Muscle layer of colon (tissue), 2 donors: ENCODE data around the gene ABCB7.
"Not testable (repeated sequence)": the region's sequence is repeated elsewhere in the genome, so short reads cannot be mapped to it uniquely, and the experiment has no call there.

Experiments
- H3K27ac ChIP-seq: one replicate; pipeline ENCODE4 v1.7.0; 2013; ENCODE audit warnings: low read depth, mild to moderate bottlenecking, low read length, moderate library complexity
- H3K27me3 ChIP-seq, 2 donors: one replicate each; pipeline ENCODE4 v1.7.0; 2013; ENCODE audit warnings: low read length in 2 of 2, mild to moderate bottlenecking in 2 of 2; ENCODE audit not compliant: insufficient read depth in 2 of 2, control insufficient read depth in 1 of 2
- H3K36me3 ChIP-seq: one replicate; pipeline ENCODE4 v1.7.0; 2013; ENCODE audit warnings: mild to moderate bottlenecking, low read length; ENCODE audit not compliant: insufficient read depth
- H3K4me1 ChIP-seq: one replicate; pipeline ENCODE4 v1.7.0; 2013; ENCODE audit warnings: mild to moderate bottlenecking, low read length; ENCODE audit not compliant: insufficient read depth
- H3K4me3 ChIP-seq, 2 donors: one replicate each; pipeline ENCODE4 v1.7.0; 2013; ENCODE audit warnings: low read length in 2 of 2, low read depth in 1 of 2, mild to moderate bottlenecking in 1 of 2, moderate library complexity in 1 of 2
- H3K9ac ChIP-seq: one replicate; pipeline ENCODE4 v1.7.0; 2013; ENCODE audit warnings: low read length
- H3K9me3 ChIP-seq: one replicate; pipeline ENCODE4 v1.7.0; 2013; ENCODE audit warnings: mild to moderate bottlenecking, low read length
- donor health status: abdominal sarcoma.
- donor health status: Adenocarcinoma of cecum.

Gene ABCB7

DNA sequence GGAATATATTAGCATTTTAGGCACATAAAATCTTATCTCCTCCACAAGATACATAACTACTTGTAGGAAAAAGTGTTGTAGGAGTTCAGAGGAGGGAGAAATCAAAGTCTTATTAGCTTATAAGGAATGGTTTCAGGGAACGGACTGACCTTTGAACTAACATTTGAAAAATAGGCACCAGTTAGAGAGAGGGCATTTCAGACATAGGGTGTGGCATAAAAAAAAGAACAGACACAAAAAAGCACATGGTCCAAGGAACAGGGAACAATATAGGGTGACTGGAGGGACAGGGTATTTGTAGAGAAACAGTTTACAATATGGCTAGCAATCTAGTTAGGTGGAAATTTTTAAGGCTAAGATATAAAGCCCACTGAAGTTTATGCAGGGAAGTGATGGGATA lies 6.4 kb downstream of the ABCB7 start:
- Histone ChIP-seq H3K4me1 (no peaks in the 10 kb centered on the region), H3K27ac (no peak overlapping the region), H3K36me3 (no peaks in the 10 kb centered on the region), H3K9ac (no peak overlapping the region), H3K27me3 (no peaks in the 10 kb centered on the region), H3K9me3 (no peaks in the 10 kb centered on the region), H3K4me3 (no peak overlapping the region)

DNA sequence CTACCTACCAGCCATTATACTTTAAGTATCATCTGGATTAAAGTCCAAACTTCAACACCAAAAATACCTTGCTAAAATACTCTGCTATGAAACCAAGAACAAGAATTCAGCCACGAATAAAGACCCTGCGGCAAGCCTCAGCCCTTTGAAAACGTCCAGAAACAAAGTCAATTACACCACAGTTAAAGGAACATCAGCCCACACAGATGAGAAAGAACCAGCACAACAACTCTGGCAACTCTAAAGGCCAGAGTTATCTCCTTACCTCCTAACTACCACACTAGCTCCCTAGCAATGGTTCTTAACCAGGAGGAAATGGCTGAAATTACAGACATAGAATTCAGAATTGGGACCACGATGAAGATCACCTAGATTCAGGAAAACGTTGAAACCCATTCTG lies 23.4 kb downstream of the ABCB7 start:
- Histone ChIP-seq H3K9me3 (no peaks in the 10 kb centered on the region), H3K4me3 (no peak overlapping the region), H3K27ac (no peak overlapping the region), H3K36me3 (no peaks in the 10 kb centered on the region), H3K4me1 (no peaks in the 10 kb centered on the region), H3K9ac (no peak overlapping the region), H3K27me3 (peaks cover 0 to 7% of the 10 kb centered on the region in 2 donors)

DNA sequence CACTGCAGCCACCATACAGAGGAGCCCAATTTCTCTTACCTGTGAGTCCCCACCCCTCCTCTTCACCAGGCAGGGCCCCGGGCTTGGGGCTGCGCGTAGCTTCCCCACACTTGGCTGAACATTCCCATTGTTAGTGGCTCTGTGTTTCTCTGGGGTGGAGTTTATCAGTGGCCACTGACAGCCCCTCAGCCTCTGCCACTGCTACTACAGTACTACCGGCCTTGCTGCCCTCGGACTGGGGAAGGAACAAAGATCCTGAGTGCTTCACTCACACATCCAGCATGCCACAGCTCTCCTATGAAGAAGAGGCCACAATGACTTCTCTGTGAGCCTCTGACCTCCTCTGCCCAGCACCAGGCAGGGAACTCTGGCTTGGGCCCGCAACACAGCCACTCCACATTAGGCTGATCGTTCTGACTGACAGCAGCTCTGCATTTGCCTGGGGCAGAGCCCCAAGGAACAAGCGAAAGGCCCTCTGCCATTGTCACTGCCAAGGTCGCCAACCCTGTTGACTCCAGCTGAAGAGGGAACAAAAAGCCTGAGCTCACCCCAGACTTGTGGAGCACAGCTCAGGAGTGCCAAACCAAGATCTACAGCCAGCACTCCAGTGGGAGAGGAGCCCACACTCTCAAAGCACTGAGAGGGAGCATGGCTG lies 24.0 kb downstream of the ABCB7 start:
- Histone ChIP-seq H3K9ac (no peak overlapping the region), H3K36me3 (no peaks in the 10 kb centered on the region), H3K27me3 (peaks cover 0 to 7% of the 10 kb centered on the region in 2 donors), H3K4me3 (no peak overlapping the region), H3K27ac (no peak overlapping the region), H3K4me1 (no peaks in the 10 kb centered on the region), H3K9me3 (no peaks in the 10 kb centered on the region)

DNA sequence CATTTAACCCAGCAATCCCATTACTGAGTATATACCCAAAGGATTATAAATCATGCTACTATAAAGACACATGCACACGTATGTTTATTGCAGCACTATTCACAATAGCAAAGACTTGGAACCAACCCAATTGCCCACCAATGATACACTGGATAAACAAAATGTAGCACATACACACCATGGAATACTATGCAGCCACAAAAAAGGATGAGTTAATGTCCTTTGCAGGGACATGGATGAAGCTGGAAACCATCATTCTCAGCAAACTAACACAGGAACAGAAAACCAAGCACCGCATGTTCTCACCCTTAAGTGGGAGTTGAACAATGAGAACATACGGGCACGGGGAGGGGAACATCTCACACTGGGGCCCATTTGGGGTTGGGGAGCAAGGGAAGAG lies 27.0 kb downstream of the ABCB7 start:
- H3K4me1 ChIP-seq, H3K4me3 ChIP-seq, H3K9me3 ChIP-seq, H3K9ac ChIP-seq, H3K36me3 ChIP-seq, H3K27me3 ChIP-seq, H3K27ac ChIP-seq: not testable (repeated sequence)

DNA sequence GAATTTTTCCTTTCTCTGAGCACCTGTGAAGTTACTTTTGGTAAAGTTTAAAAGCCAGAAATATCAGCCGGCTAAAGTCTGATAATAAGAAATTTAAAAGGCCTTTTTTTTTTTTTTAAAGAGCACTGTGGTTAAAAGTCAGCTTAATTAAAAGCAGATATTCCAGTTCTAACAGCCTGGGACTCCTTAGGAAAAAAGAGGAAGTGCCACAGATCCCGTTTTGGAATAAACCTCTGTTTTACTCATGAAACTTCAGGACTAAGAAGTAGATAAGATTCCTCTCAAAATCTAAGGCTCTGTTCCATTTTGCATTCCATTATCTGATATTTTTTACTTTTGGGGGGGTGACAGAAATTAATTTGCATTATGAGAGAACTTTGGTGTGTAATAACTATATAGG lies 37.8 kb downstream of the ABCB7 start:
- H3K36me3 ChIP-seq, result no peaks in the 10 kb centered on the region
- H3K4me3 ChIP-seq, result no peak overlapping the region
- H3K27me3 ChIP-seq, result no peaks in the 10 kb centered on the region
- no peaks in the 10 kb centered on the region for H3K9me3 ChIP-seq
- H3K9ac ChIP-seq, result no peak overlapping the region
- H3K27ac ChIP-seq, result no peak overlapping the region
- H3K4me1 ChIP-seq, result no peaks in the 10 kb centered on the region

DNA sequence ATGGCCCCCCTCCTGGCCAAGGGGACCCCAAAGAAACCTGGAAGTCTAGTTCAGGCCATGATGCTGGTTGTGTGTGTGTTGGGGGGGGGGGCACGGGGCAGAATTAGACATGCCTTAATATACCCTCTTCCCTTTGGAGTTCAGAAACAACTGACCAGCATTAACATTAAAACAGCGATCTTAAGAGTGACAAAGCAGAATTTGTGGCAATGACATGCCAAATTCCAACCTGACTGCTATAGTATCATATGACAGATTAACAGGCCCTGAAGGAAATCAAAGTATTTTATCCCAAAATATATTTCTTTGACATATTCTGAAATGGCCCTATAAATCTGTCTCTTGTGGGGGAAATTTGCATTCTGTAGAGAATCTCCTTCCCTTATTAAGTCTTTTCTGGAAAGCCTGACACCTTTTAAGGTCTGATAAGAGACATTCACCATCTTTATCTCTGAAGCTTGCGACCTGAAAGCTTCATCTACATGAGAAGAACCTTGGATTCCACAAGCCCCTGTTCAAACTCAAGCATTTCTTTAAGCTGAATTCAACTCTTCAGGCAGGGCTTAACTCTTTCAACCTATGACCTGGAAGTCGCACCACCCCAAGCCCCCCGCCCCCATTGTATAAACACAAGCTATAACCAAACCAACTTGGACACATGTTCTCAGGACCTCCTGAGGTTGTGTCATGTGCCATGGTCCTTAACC lies 40.2 kb downstream of the ABCB7 start:
- Histone ChIP-seq H3K4me3 (no peak overlapping the region), H3K27me3 (no peaks in the 10 kb centered on the region), H3K9ac (no peak overlapping the region), H3K27ac (no peak overlapping the region), H3K9me3 (no peaks in the 10 kb centered on the region), H3K4me1 (no peaks in the 10 kb centered on the region), H3K36me3 (no peaks in the 10 kb centered on the region)

DNA sequence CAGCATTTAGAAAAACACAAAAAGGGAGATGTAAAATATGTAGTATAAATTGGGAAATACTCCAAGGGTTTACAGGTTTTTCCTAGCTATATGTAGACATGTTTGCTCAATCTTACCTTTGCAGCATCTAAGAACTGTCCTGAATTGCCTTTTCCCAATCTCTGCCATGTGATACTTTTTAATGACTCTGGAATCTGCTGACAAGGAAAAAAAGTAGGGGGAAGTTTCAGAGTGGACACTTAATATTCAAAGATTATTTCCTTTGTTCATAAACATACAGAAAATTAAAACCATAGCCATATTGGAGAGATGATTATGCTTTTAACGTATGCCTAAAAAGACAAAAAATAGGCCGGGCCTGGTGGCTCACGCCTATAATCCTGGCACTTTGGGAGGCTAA lies 41.4 kb downstream of the ABCB7 start:
- no peak overlapping the region for H3K4me3 ChIP-seq
- H3K36me3 ChIP-seq, result no peaks in the 10 kb centered on the region
- no peaks in the 10 kb centered on the region for H3K4me1 ChIP-seq
- no peaks in the 10 kb centered on the region for H3K9me3 ChIP-seq
- no peak overlapping the region for H3K9ac ChIP-seq
- no peaks in the 10 kb centered on the region for H3K27me3 ChIP-seq
- no peak overlapping the region for H3K27ac ChIP-seq

DNA sequence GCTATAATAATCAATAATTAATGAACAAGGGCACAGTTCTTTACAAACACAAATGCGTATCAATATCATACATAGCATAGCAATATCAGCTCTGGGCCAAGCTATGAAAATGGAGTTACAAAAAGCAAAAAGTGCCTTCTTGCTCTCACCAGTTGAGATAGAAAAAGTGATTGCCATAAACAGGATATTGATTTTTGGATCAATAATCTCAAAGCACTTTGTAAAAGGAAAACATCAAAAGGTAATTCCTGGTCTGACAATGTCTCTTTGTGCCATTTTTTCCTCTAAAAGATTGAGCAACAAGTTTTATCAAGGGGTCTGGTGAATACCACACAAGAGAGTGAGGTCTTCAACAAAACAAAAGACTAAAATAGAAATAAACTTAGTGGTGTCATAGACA lies 42.4 kb downstream of the ABCB7 start:
- Histone ChIP-seq H3K4me3 (no peak overlapping the region), H3K9ac (no peak overlapping the region), H3K9me3 (no peaks in the 10 kb centered on the region), H3K4me1 (no peaks in the 10 kb centered on the region), H3K36me3 (no peaks in the 10 kb centered on the region), H3K27me3 (no peaks in the 10 kb centered on the region), H3K27ac (no peak overlapping the region)

DNA sequence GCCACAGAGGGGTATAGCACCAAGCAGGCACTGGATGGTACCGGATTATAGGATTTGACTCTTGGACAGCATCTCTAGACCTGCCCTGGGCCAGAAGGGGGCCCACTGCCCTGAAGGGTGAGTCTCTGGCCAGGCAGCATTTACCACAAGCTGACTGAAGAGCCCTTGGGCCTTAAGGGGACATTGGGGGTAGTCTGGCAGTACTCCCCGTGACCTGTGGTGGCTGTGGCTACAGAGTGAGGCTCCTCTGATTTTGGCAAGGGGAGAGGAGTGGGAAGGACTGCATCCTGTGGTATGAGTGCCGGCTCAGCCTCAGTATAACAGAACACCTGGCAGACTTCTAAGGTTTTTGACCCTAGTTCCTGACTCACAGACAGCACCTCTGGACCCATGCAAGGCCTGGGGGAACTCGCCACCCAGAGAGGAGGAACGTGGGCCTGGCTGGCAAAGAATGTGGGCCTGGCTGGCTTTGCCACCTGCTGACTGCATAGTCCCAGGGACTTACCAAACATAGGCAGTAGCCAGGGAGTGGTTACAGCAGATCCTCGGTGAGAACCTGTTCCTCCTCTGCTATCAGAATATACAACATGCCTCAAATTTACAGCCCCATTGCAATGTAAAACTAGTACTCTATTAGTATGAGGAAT lies 48.1 kb downstream of the ABCB7 start:
- H3K4me3 ChIP-seq, result no peak overlapping the region
- H3K9me3 ChIP-seq, result no peaks in the 10 kb centered on the region
- no peaks in the 10 kb centered on the region for H3K36me3 ChIP-seq
- no peak overlapping the region for H3K9ac ChIP-seq
- H3K27ac ChIP-seq, result no peak overlapping the region
- no peaks in the 10 kb centered on the region for H3K4me1 ChIP-seq
- H3K27me3 ChIP-seq, result no peaks in the 10 kb centered on the region

DNA sequence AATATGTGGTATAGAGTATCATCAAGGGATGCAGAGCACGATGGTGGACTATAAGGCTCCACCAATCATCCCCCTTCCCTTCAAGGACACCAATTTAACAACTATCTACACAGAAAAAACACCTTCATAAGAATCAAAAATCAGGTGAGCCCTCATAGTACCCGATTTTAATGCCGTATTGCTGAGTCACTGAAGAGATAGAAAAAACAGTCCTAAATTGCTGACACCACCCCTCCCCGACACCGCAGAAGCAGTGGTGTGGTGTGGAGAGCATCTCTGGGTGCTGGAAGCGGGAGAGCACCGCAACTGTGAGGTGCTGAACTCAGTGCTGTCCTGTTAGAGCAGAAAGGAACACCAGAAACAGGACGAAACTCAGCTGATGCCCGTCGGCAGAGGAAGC lies 49.3 kb downstream of the ABCB7 start:
- Histone ChIP-seq H3K4me3 (no peak overlapping the region), H3K9me3 (no peaks in the 10 kb centered on the region), H3K27me3 (no peaks in the 10 kb centered on the region), H3K27ac (no peak overlapping the region), H3K9ac (no peak overlapping the region), H3K4me1 (no peaks in the 10 kb centered on the region), H3K36me3 (no peaks in the 10 kb centered on the region)

DNA sequence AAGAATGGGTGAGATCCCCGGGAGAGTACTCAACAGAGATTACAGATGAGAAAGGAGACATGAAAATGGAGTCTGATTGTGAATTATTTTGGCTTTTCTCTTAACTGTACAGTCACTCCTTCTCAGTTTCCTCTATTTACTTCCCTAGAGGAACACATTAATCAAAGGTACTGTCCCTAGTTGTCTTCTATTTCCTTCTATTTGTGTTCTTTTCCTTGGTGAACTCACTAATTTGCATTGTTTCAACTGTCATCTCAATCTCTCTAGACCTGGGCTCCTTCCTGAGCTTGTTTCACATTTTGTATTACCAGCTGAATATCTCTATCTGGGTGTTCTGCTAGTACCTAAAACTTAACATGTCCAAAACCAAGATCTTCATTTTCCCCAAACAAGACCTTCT lies 59.8 kb downstream of the ABCB7 start:
- no peaks in the 10 kb centered on the region for H3K9me3 ChIP-seq
- no peaks in the 10 kb centered on the region for H3K4me1 ChIP-seq
- no peaks in the 10 kb centered on the region for H3K27me3 ChIP-seq
- H3K9ac ChIP-seq, result no peak overlapping the region
- peaks cover 7% of the 10 kb centered on the region for H3K36me3 ChIP-seq
- H3K4me3 ChIP-seq, result no peak overlapping the region
- H3K27ac ChIP-seq, result no peak overlapping the region
